Activated CD4-positive, CD25-positive, alpha-beta regulatory T cell treated with anti-CD3 and anti-CD28 coated beads, Interleukin-2, amount 50 U/mL, for 16 hours (primary cell): ENCODE results near the gene MGMT.

ENCODE experiments used
- DNase-seq: peaks from one replicate; pipeline ENCODE4 v3.0.0-alpha.2; 2020; ENCODE audit warnings: low read depth, low spot score

Gene MGMT

GRCh38 chr10:129494740-129495139 is 27.7 kb downstream of the MGMT start:
- no peak for DNase-seq

DNA sequence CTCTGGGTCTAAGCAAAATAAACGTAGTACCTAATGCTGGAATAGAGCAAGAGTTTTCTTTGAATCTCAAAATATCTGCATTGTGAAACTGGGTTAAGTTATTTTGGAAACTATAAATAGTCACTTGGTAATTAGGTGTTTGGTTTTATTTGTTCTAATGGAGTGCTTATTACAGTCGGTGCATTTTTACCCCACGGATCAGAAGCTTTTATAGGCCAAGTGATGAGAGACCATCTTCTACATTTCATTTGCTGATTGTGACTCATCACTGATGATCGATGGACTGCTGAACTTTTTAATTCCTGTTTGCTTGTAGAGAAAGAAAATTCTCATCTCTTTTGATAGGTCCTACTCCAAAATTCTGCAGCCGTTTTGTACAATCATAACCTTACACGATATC is 28.2 kb downstream of the MGMT start:
- DNase-seq = no peak

- no peak for DNase-seq
Observed at GRCh38 chr10:129495698-129496097, 28.7 kb downstream of the MGMT start.

DNA sequence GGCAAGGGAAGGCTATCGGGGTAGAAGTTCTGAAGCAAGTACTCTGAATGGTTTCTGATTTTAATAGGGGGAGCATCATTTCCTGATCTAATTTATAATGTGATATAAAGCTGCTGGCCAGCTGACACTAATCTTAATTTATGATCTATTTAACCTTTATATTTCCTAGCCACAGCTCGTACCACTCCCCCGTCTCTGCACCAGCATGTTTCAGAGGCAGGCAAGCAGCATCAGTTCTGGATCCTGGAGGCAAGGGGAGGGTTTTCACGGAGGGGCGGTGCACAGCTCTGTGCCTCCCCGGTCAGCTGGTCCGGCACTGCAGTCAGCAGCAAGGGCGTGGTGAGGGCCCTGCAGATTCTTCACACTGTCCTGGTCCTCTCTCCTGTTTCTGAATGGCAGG is 30.0 kb downstream of the MGMT start:
- no peak for DNase-seq

- DNase-seq = no peak
Observed at GRCh38 chr10:129498680-129499079, 31.6 kb downstream of the MGMT start.

- no peak for DNase-seq
Observed at GRCh38 chr10:129500617-129501339, 33.7 kb downstream of the MGMT start.

DNA sequence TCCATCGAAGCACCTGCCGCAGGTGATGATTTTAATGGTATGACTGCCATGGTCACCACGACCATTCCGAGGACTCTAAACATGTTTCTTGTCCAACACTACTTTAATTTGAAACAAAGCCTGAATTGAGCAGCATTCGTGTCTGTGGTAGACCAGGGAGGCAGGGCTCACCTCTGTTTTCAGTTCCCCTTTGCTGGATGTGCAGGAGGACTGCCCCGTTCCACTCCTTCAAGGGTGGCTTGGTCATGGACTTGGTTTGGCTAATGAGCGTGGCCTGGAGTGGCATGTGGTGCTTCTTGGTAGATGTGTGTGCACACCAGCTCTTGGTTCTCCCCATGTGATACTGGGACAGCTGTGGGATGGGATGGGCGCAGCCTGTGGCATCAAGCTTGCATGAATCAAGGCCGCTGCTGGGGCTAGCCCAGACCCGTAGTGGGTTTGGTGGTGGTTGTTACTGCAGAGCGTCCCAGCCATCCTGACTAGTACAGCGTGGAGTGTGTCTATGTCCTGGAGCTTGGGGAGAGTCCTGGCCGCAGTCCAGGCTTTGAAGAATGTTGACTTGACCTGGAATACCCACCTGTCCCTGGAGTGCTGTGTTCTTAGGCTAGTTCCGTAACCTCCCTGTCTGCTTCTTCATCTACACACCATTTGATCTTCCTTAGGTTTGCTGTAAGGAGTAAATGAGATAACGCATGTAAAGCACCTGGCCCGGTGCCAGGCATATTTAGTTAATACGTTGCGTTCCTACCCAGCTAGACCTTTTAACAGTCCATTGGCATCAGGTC is 34.8 kb downstream of the MGMT start:
- DNase-seq = no peak

- no peak for DNase-seq
Observed at GRCh38 chr10:129502448-129502847, 35.4 kb downstream of the MGMT start.

- DNase-seq = no peak
Observed at GRCh38 chr10:129505500-129506075, 38.5 kb downstream of the MGMT start.

GRCh38 chr10:129506101-129506797 is 39.2 kb downstream of the MGMT start:
- DNase-seq = no peak

DNA sequence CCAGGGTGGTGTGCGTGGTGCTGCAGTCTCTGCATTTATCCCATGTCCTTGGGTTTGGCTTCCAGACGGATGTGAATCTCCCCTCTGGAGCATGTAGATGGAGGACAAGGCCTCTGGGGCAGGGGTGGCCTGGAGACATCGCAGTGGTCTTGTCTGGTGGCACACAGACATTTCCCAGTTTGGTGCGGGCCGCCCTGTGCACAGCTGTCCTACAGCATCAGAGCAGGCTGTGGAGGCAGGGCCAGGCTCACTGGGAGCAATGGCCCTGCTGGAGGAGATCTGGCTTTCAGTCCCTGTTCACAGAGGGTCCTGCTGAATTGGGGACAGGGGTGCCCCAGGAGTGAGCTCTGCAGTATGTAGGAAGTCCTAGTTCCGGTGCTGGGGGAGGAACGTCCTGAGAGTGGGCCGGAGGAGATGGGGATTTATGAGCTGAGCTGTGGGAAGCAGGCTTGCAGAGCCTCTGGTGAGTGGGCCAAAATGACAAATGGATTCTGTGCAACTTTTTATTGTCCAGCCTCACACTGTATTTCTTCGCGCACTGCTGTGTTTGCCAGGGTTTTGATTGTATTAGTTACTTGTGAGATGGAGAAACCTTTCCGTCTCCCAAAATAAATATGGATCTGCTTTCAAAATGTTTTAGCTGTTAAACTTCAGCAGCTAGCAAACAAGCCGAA is 40.3 kb downstream of the MGMT start:
- DNase-seq = no peak

- no peak for DNase-seq
Observed at GRCh38 chr10:129509155-129509554, 42.1 kb downstream of the MGMT start.

DNA sequence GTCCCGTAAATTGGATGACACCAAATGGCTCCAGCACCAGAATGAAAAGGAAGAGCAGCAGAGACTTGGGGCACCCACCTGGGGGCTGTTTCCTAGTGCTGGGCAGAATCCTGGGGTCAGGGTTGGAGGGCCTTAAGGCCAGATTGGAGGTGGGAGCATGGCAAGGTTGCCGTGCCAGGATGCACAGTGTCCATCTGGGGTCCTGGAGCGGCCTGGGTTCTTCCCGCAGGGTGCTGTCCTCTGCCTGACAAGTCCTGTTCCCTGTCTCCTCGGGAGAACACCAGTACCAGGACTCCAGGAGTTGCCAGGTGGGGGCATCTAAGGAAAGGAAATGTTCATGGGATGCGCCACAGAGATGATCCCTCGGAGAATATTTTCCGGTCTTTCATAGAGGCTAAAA is 42.8 kb downstream of the MGMT start:
- DNase-seq = no peak

- DNase-seq = no peak
Observed at GRCh38 chr10:129511086-129511485, 44.0 kb downstream of the MGMT start.

DNA sequence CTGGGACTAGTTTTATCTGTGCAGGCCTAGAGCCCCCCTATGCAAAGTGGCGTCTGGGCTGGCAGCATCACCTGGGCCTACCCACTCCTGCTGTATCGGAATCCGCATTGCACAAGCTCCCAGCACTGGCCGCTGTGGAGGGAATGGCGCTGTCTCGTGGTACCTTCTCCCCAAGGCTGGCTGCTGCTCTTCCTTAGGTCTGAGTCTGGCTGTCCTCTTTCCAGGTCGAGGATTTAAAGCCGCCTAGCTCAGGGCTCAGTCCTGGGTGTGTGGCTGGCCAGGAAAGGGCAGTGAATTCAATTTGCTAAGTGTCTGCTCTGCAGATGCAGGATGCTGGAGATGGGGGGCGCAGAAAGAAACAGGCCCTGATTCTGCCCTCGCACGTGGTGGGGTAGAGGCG is 44.7 kb downstream of the MGMT start:
- DNase-seq = no peak

GRCh38 chr10:129513312-129513711 is 46.3 kb downstream of the MGMT start:
- DNase-seq = no peak

- no peak for DNase-seq
Observed at GRCh38 chr10:129514568-129515451, 47.8 kb downstream of the MGMT start.

DNA sequence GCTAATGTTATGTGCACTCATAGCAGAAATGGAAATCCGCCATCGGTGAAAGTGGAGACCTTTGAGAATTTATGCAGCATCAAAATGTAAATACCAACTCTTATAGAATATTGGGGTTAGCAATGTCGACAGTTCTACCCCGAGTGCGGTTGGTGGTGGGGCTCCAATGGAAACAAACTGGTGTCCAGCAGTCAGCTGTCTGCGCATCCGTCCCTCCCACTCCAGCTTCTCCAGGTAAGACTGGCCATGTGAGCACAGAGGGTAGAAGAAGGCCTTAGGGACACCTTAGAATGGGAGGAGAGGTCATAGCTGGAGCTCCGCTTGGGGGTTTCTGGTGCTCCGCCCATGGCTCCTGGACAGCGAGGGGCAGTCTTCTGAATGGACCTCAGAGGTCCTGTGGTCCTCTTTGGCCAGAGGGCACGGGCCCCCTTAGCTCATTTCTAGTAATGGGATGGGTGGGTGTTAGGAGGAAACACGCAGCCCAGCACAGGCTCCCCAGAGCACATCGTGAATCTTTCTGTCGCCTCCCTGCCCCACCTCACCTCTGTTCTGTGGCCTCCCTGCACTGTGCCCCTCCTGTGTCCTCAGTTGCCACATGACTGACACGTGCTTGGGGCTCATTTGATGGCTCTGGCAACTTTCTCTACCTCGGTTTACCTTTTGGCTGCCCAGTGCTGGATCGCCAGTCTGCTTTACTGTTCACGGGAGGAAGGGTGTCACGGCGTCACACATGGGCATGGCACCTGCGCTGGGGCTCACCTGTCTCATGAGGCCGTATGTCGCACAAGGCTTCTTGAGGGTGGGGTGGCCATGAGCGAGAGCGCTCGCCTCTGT is 50.0 kb downstream of the MGMT start:
- no peak for DNase-seq

- DNase-seq = no peak
Observed at GRCh38 chr10:129517680-129518057, 50.6 kb downstream of the MGMT start.

GRCh38 chr10:129518793-129519192 is 51.8 kb downstream of the MGMT start:
- DNase-seq = no peak
